ENCODE data around the gene KCNB1.

The KCNB1 gene

GRCh38 chr20:49435639-49436038 lies 46.8 kb downstream of the KCNB1 start:
- WGBS, result 80% methylated on average over 5 of the region's 5 CpGs
- no peak overlapping the region for H3K14ac ChIP-seq (ENCODE audit: low read length in 2 of 2)
- no peak overlapping the region for H2AK5ac ChIP-seq (ENCODE audit: low read length, severe bottlenecking)
- H2BK12ac ChIP-seq (ENCODE audit: low read length in 2 of 2), result no peak overlapping the region
- H3K4me1 ChIP-seq (ENCODE audit: control insufficient read depth, insufficient read depth, low read depth, low read length), result no peaks in the 10 kb centered on the region
- no peak overlapping the region for H3K18ac ChIP-seq (ENCODE audit: low read depth in 1 of 2, low read length in 2 of 2)
- H4K8ac ChIP-seq (ENCODE audit: low read length), result no peak overlapping the region
- no peak overlapping the region for H3K4me3 ChIP-seq (ENCODE audit: insufficient read depth in 1 of 2, low read depth in 1 of 2, low read length in 2 of 2)
- no peak for DNase-seq
- H2BK15ac ChIP-seq (ENCODE audit: low read depth, poor library complexity, severe bottlenecking), result no peak overlapping the region
- no peak overlapping the region for H4K91ac ChIP-seq (ENCODE audit: low read length)
- no peaks in the 10 kb centered on the region for H3K9me3 ChIP-seq (ENCODE audit: control insufficient read depth, low read length)
- no peak overlapping the region for H3K27ac ChIP-seq (ENCODE audit: low read length, poor library complexity, severe bottlenecking)
- no peak overlapping the region for H2BK120ac ChIP-seq (ENCODE audit: low read depth, low read length)
- no peak overlapping the region for H3K4ac ChIP-seq (ENCODE audit: low read depth in 1 of 2, low read length in 2 of 2)
- no peaks in the 10 kb centered on the region for H3K36me3 ChIP-seq (ENCODE audit: control insufficient read depth in 1 of 2, insufficient read depth in 2 of 2, low read depth in 1 of 2, low read length in 2 of 2)
- no peaks in the 10 kb centered on the region for H3K79me1 ChIP-seq (replicated peaks; ENCODE audit: low read length, poor library complexity, severe bottlenecking)
- peaks cover 60 to 71% of the 10 kb centered on the region in 2 experiments for H3K27me3 ChIP-seq (ENCODE audit: control insufficient read depth in 1 of 2, insufficient read depth in 1 of 2, low read length in 2 of 2)
- no peak overlapping the region for H3K4me2 ChIP-seq (ENCODE audit: low read length, poor library complexity, severe bottlenecking)
- no peak overlapping the region for H3K23ac ChIP-seq (ENCODE audit: low read length in 2 of 2)
- H2BK5ac ChIP-seq (ENCODE audit: low read depth, low read length, poor library complexity, severe bottlenecking), result no peak overlapping the region
- no peak overlapping the region for H3K9ac ChIP-seq (ENCODE audit: low read length)
- no peak overlapping the region for H2AFZ ChIP-seq (ENCODE audit: low read depth, low read length)

- Histone ChIP-seq H2BK15ac (ENCODE audit: low read depth, poor library complexity, severe bottlenecking) (no peak overlapping the region), H4K91ac (ENCODE audit: low read length) (no peak overlapping the region), H3K27ac (ENCODE audit: low read length, poor library complexity, severe bottlenecking) (no peak overlapping the region), H3K9ac (ENCODE audit: low read length) (no peak overlapping the region), H3K79me1 (replicated peaks; ENCODE audit: low read length, poor library complexity, severe bottlenecking) (no peaks in the 10 kb centered on the region), H3K4ac (ENCODE audit: low read depth in 1 of 2, low read length in 2 of 2) (no peak overlapping the region), H2BK120ac (ENCODE audit: low read depth, low read length) (no peak overlapping the region), H3K36me3 (ENCODE audit: control insufficient read depth in 1 of 2, insufficient read depth in 2 of 2, low read depth in 1 of 2, low read length in 2 of 2) (no peaks in the 10 kb centered on the region), H2BK5ac (ENCODE audit: low read depth, low read length, poor library complexity, severe bottlenecking) (no peak overlapping the region), H2AFZ (ENCODE audit: low read depth, low read length) (no peak overlapping the region), H3K4me3 (ENCODE audit: insufficient read depth in 1 of 2, low read depth in 1 of 2, low read length in 2 of 2) (no peak overlapping the region), H2BK12ac (ENCODE audit: low read length in 2 of 2) (no peak overlapping the region), H3K27me3 (ENCODE audit: control insufficient read depth in 1 of 2, insufficient read depth in 1 of 2, low read length in 2 of 2) (peaks cover 55 to 76% of the 10 kb centered on the region in 2 experiments), H3K23ac (ENCODE audit: low read length in 2 of 2) (no peak overlapping the region), H3K18ac (ENCODE audit: low read depth in 1 of 2, low read length in 2 of 2) (no peak overlapping the region), H3K4me2 (ENCODE audit: low read length, poor library complexity, severe bottlenecking) (no peak overlapping the region), H3K4me1 (ENCODE audit: control insufficient read depth, insufficient read depth, low read depth, low read length) (no peaks in the 10 kb centered on the region), H3K14ac (ENCODE audit: low read length in 2 of 2) (no peak overlapping the region), H3K9me3 (ENCODE audit: control insufficient read depth, low read length) (no peaks in the 10 kb centered on the region), H2AK5ac (ENCODE audit: low read length, severe bottlenecking) (no peak overlapping the region), H4K8ac (ENCODE audit: low read length) (no peak overlapping the region)
- WGBS, result 90% methylated on average over 10 of the region's 10 CpGs
- DNase-seq, result no peak
These were observed 49.1 kb downstream of the KCNB1 start for GRCh38 chr20:49433333-49433732.

- Histone ChIP-seq H3K27me3 (ENCODE audit: control insufficient read depth in 1 of 2, insufficient read depth in 1 of 2, low read length in 2 of 2) (peaks cover 55 to 76% of the 10 kb centered on the region in 2 experiments), H3K18ac (ENCODE audit: low read depth in 1 of 2, low read length in 2 of 2) (no peak overlapping the region), H3K4me1 (ENCODE audit: control insufficient read depth, insufficient read depth, low read depth, low read length) (no peaks in the 10 kb centered on the region), H2BK5ac (ENCODE audit: low read depth, low read length, poor library complexity, severe bottlenecking) (no peak overlapping the region), H2BK15ac (ENCODE audit: low read depth, poor library complexity, severe bottlenecking) (no peak overlapping the region), H3K4me2 (ENCODE audit: low read length, poor library complexity, severe bottlenecking) (no peak overlapping the region), H2BK120ac (ENCODE audit: low read depth, low read length) (no peak overlapping the region), H3K9me3 (ENCODE audit: control insufficient read depth, low read length) (no peaks in the 10 kb centered on the region), H3K23ac (ENCODE audit: low read length in 2 of 2) (no peak overlapping the region), H2AK5ac (ENCODE audit: low read length, severe bottlenecking) (no peak overlapping the region), H4K8ac (ENCODE audit: low read length) (no peak overlapping the region), H3K79me1 (replicated peaks; ENCODE audit: low read length, poor library complexity, severe bottlenecking) (no peaks in the 10 kb centered on the region), H2AFZ (ENCODE audit: low read depth, low read length) (no peak overlapping the region), H4K91ac (ENCODE audit: low read length) (no peak overlapping the region), H3K14ac (ENCODE audit: low read length in 2 of 2) (no peak overlapping the region), H3K4me3 (ENCODE audit: insufficient read depth in 1 of 2, low read depth in 1 of 2, low read length in 2 of 2) (no peak overlapping the region), H3K4ac (ENCODE audit: low read depth in 1 of 2, low read length in 2 of 2) (no peak overlapping the region), H3K27ac (ENCODE audit: low read length, poor library complexity, severe bottlenecking) (no peak overlapping the region), H3K9ac (ENCODE audit: low read length) (no peak overlapping the region), H2BK12ac (ENCODE audit: low read length in 2 of 2) (no peak overlapping the region), H3K36me3 (ENCODE audit: control insufficient read depth in 1 of 2, insufficient read depth in 2 of 2, low read depth in 1 of 2, low read length in 2 of 2) (no peaks in the 10 kb centered on the region)
- 57% methylated on average over 1 of the region's 3 CpGs for WGBS
- DNase-seq, result no peak
These were observed 49.9 kb downstream of the KCNB1 start for GRCh38 chr20:49432550-49432949.

- Histone ChIP-seq H2BK120ac (ENCODE audit: low read depth, low read length) (no peak overlapping the region), H3K79me1 (replicated peaks; ENCODE audit: low read length, poor library complexity, severe bottlenecking) (no peaks in the 10 kb centered on the region), H3K36me3 (ENCODE audit: control insufficient read depth in 1 of 2, insufficient read depth in 2 of 2, low read depth in 1 of 2, low read length in 2 of 2) (no peaks in the 10 kb centered on the region), H3K23ac (ENCODE audit: low read length in 2 of 2) (no peak overlapping the region), H3K4ac (ENCODE audit: low read depth in 1 of 2, low read length in 2 of 2) (no peak overlapping the region), H3K18ac (ENCODE audit: low read depth in 1 of 2, low read length in 2 of 2) (no peak overlapping the region), H2BK12ac (ENCODE audit: low read length in 2 of 2) (no peak overlapping the region), H2BK5ac (ENCODE audit: low read depth, low read length, poor library complexity, severe bottlenecking) (no peak overlapping the region), H3K9ac (ENCODE audit: low read length) (no peak overlapping the region), H3K27me3 (ENCODE audit: control insufficient read depth in 1 of 2, insufficient read depth in 1 of 2, low read length in 2 of 2) (peaks cover 59 to 77% of the 10 kb centered on the region in 2 experiments), H3K9me3 (ENCODE audit: control insufficient read depth, low read length) (no peaks in the 10 kb centered on the region), H3K4me2 (ENCODE audit: low read length, poor library complexity, severe bottlenecking) (no peak overlapping the region), H2AFZ (ENCODE audit: low read depth, low read length) (no peak overlapping the region), H4K91ac (ENCODE audit: low read length) (no peak overlapping the region), H3K14ac (ENCODE audit: low read length in 2 of 2) (no peak overlapping the region), H4K8ac (ENCODE audit: low read length) (no peak overlapping the region), H2AK5ac (ENCODE audit: low read length, severe bottlenecking) (no peak overlapping the region), H2BK15ac (ENCODE audit: low read depth, poor library complexity, severe bottlenecking) (no peak overlapping the region), H3K27ac (ENCODE audit: low read length, poor library complexity, severe bottlenecking) (no peak overlapping the region), H3K4me1 (ENCODE audit: control insufficient read depth, insufficient read depth, low read depth, low read length) (no peaks in the 10 kb centered on the region), H3K4me3 (ENCODE audit: insufficient read depth in 1 of 2, low read depth in 1 of 2, low read length in 2 of 2) (no peak overlapping the region)
- WGBS, result 51% methylated on average over 4 of the region's 4 CpGs
- no peak for DNase-seq
These were observed 51.1 kb downstream of the KCNB1 start for GRCh38 chr20:49431329-49431728.
